Pancreas (tissue), 10 donors: Measurements from ENCODE around the gene BICD1. TPM values are rescaled to one million over a fixed set of nuclear protein-coding genes. Genes with fewer than 3 reads are reported as not detected.
A peak's percentile ranks its signal among the peaks of the same experiment; 100 is the strongest.

Experiments
- ATAC-seq, 4 donors: fragments of 200-7000 bp; cut with Tn5 transposase; one replicate each; pipeline versions ENCODE4 v1.8.0 to v1.9.1; 2020; ENCODE audit warnings: mild to moderate bottlenecking in 4 of 4, moderate library complexity in 4 of 4
- DNase-seq, 6 donors: peaks; one replicate each; pipeline ENCODE4 v3.0.0-alpha.2; 2020
- FAIRE-seq: peaks from 2 replicates; lab custom pipeline; 2012; peaks lifted over from hg19 to GRCh38; lab: Jason Lieb, UNC
- H3K27ac ChIP-seq, 4 donors: fragments of 200-600 bp; sonication (generic); 1 replicate in 3 of 4; 2 replicates in 1 of 4; pipeline versions ENCODE4 v1.5.0 to v1.8.0; 2020
- H3K27me3 ChIP-seq, 4 donors: fragments of 200-600 bp; one replicate each; pipeline ENCODE4 v1.8.0; 2021
- H3K36me3 ChIP-seq, 3 donors: fragments of 200-600 bp; sonication (generic) in 1 of 3; one replicate each; pipeline versions ENCODE4 v1.5.0 to v1.8.0; 2020 to 2021
- H3K4me1 ChIP-seq, 3 donors: fragments of 200-600 bp; one replicate each; pipeline ENCODE4 v1.8.0; 2021
- H3K4me3 ChIP-seq, 4 donors: fragments of 200-600 bp; sonication (generic) in 2 of 4; one replicate each; pipeline versions ENCODE4 v1.5.0 to v1.8.0; 2020 to 2021
- H3K9me3 ChIP-seq, 4 donors: fragments of 200-600 bp; one replicate each; pipeline ENCODE4 v1.8.0; 2021
- WGBS, 2 donors: extraction: QIAGEN DNeasy Blood & Tissue Kit; methylation state at CpG; one replicate each; pipeline ENCODE4 v1.1.7; 2013; 5-methylcytosine and 5-hydroxymethylcytosine counted together
- intact Hi-C, 3 donors: fragments of 100-400 bp; cut with DNase I; formaldehyde crosslinking; loops; one replicate each; pipeline versions ENCODE4 v1.11.1 to v1.14.2; 2022
- polyA plus RNA-seq, 2 donors: library from polyadenylated mRNA; stranded (reverse); fragments of 200-250 nt; gene quantifications; one replicate each; pipeline ENCODE4 v1.2.3, GENCODE V29; 2013
- total RNA-seq, 6 donors: library from RNA; stranded (reverse); fragmentation: NEBNext Ultra II Directional in 4 of 6; extraction: Animal tissue kit (Norgen Biotek cat#: 25700) in 4 of 6; gene quantifications; one replicate each; pipeline versions ENCODE4 v1.2.1 to v1.2.4, GENCODE V29; 2021 to 2023
- TF ChIP-seq, protein P1 (sequence below), 4 donors: fragments of 200-600 bp; sonication (generic) in 3 of 4; IDR thresholded peaks; one replicate each; pipeline versions ENCODE4 v1.5.0 to v1.8.0; 2021; ENCODE audit warnings: antibody characterized with exemption in 4 of 4
- donor health status: healthy with polysubstance abuse.
- donor health status: DM: no; HTN: no; CAD: no; lungs with moderate emphysema.
- donor health status: DM: no; HTN: no; CAD: no.
- donor health status: control.
- donor health status: control.
- donor health status: Bipolar disorder and iron deficiency.
- donor health status: DM: yes; HTN: yes; CAD: no.
- donor health status: DM: no; HTN: no; CAD: no.
- donor health status: DM: no; HTN: no; CAD: no.
- donor health status: DM: yes; HTN: yes; CAD: no.

Gene BICD1
- total and polyA plus RNA-seq, 8 donors: 2.4 to 8.1 (median 3.4) TPM

DNA sequence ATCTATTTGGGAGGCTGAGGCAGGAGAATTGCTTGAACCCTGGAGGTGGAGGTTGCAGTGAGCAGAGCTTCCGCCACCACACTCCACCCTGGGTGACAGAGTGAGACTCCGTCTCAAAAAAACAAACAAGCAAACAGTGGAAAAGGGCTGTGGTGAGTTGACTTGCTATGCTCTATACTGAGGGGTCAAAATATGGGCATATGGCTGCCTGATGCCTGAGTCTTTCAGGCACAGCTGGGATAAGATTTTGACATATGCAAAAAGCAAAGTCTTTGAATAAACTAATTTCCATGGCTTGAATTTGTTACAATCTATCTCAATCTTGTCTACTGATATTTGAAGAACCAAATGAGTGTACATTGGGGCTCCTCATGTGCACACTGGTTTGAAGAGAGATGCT is 40.4 kb upstream of the BICD1 start:
- ATAC-seq (no peak), DNase-seq (no peak), FAIRE-seq (no peak)
- Histone ChIP-seq H3K27ac (no peak overlapping the region), H3K4me1 (no peaks in the 10 kb centered on the region), H3K36me3 (no peaks in the 10 kb centered on the region), H3K9me3 (no peaks in the 10 kb centered on the region), H3K27me3 (no peaks in the 10 kb centered on the region), H3K4me3 (no peak overlapping the region)
- TF ChIP-seq, protein P1, sequence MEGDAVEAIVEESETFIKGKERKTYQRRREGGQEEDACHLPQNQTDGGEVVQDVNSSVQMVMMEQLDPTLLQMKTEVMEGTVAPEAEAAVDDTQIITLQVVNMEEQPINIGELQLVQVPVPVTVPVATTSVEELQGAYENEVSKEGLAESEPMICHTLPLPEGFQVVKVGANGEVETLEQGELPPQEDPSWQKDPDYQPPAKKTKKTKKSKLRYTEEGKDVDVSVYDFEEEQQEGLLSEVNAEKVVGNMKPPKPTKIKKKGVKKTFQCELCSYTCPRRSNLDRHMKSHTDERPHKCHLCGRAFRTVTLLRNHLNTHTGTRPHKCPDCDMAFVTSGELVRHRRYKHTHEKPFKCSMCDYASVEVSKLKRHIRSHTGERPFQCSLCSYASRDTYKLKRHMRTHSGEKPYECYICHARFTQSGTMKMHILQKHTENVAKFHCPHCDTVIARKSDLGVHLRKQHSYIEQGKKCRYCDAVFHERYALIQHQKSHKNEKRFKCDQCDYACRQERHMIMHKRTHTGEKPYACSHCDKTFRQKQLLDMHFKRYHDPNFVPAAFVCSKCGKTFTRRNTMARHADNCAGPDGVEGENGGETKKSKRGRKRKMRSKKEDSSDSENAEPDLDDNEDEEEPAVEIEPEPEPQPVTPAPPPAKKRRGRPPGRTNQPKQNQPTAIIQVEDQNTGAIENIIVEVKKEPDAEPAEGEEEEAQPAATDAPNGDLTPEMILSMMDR (IDR thresholded peaks at IDR 0.05): no peak
- 78 to 89% methylated on average over 2 of the region's 2 CpGs for WGBS, 2 donors
- intact Hi-C loops: loop anchor here in 1 of 3 donors (10.0 kb wide), 1 partner anchor 239 kb away; no protein-coding TSS in a partner anchor

DNA sequence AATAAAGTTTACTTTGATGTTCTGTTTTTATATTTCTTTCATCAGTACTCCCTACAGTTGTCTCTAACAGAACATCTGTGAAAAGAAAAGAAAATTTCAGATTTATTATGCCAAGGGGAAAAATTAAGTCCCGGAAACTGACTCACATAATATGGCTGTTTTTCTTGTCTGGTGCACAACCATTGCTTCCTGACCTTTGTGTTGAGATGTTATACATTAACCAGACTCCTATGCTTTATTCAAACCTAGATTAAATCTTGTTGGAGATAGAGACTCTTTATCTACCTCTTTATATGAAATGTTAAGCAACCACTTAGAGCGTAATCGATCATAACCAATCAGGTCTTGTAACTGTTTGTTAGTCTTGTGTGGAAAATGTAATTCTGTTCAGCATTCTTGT is 37.6 kb upstream of the BICD1 start:
- ATAC-seq (peak in 3 of 4 donors; percentile 32 to 42 (median 35)), DNase-seq (no peak), FAIRE-seq (peak; percentile 53)
- no peaks in the 10 kb centered on the region for H3K27me3 ChIP-seq
- no peak overlapping the region for H3K4me3 ChIP-seq
- H3K27ac ChIP-seq: no peak overlapping the region
- 15 to 26% methylated on average over 3 of the region's 3 CpGs for WGBS, 2 donors
- no peaks in the 10 kb centered on the region for H3K4me1 ChIP-seq
- no peaks in the 10 kb centered on the region for H3K9me3 ChIP-seq
- TF ChIP-seq, protein P1 (IDR thresholded peaks at IDR 0.05): no peak
- intact Hi-C loops: loop anchor here in 1 of 3 donors (10.0 kb wide), 1 partner anchor 236 kb away; no protein-coding TSS in a partner anchor
- no peaks in the 10 kb centered on the region for H3K36me3 ChIP-seq

DNA sequence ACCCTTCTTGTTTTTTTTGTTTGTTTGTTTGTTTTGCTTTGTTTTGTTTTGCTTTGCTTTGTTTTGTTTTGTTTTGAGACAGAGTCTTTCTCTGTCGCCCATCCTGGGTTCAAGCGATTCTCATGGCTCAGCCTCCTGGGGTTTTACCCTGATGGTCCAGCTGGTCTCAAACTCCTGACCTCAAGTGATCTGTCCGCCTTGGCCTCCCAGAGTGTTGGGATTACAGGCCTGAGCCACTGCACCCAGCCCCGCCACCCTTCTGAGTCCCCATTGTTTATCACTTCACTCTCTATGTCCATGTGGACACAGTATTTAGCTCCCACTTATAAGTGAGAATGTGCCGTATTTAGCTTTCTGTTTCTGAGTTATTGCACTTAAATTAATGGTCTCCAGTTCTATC is 36.9 kb upstream of the BICD1 start:
- FAIRE-seq: no peak
- Histone ChIP-seq H3K4me1 (no peaks in the 10 kb centered on the region), H3K9me3 (no peaks in the 10 kb centered on the region), H3K4me3 (no peak overlapping the region), H3K27me3 (no peaks in the 10 kb centered on the region), H3K36me3 (no peaks in the 10 kb centered on the region), H3K27ac (no peak overlapping the region)
- no peak for DNase-seq
- no peak for ATAC-seq
- WGBS, 2 donors: 92 to 93% methylated on average over 5 of the region's 5 CpGs
- intact Hi-C loops: loop anchor here in 1 of 3 donors (10.0 kb wide), 1 partner anchor 235 kb away; no protein-coding TSS in a partner anchor
- TF ChIP-seq, protein P1 (IDR thresholded peaks at IDR 0.05): no peak

DNA sequence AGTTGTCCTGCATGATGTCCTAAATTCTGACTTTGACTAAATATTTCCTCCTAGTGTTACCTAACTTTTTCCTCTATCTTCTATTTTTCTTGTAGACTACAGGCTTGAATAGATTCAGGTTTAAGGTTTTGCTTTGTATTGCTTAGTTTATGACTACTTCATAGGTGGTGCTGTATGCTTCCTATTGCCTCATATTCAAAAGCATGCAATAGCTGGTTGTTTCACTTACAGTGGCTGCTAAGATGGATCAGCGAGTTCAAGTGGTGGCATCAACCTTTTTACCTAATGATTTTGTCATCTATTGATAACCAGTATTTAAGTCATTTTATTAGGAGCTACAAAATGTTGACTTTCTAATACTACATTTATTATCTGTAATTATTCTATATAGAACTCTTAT is 36.3 kb upstream of the BICD1 start:
- FAIRE-seq: no peak

DNA sequence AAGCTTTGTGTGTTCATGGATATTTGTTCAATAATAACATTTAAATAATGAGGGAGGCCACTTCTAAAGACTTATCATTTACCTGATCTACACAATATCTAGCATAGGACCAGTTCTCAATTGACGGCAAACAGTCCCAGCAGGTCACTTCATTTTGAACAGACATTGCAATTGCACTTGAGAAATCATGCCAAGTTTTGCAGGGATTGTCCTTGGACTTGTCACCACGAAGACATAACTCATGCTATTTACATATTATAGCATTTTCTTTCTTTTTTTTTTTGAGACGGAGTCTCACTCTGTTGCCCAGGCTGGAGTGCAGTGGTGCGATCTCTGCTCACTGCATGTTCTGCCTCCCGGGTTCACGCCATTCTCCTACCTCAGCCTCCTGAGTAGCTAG is 34.5 kb upstream of the BICD1 start:
- TF ChIP-seq, protein P1 (IDR thresholded peaks at IDR 0.05): no peak
- FAIRE-seq: no peak

More for the DNA sequence above, 36.3 kb upstream of the BICD1 start:
- TF ChIP-seq, protein P1 (IDR thresholded peaks at IDR 0.05): no peak
- no peaks in the 10 kb centered on the region for H3K27me3 ChIP-seq
- no peak overlapping the region for H3K27ac ChIP-seq
- H3K36me3 ChIP-seq: no peaks in the 10 kb centered on the region
- ATAC-seq (no peak), DNase-seq (no peak)
- no peaks in the 10 kb centered on the region for H3K4me1 ChIP-seq
- 75 to 83% methylated on average over 1 of the region's 1 CpG for WGBS, 2 donors
- H3K9me3 ChIP-seq: no peaks in the 10 kb centered on the region
- intact Hi-C loops: no loop called here
- H3K4me3 ChIP-seq: no peak overlapping the region

More for the DNA sequence above, 34.5 kb upstream of the BICD1 start:
- DNase-seq (no peak), ATAC-seq (no peak)
- Histone ChIP-seq H3K4me1 (no peaks in the 10 kb centered on the region), H3K9me3 (no peaks in the 10 kb centered on the region), H3K27ac (no peak overlapping the region), H3K4me3 (no peak overlapping the region), H3K36me3 (no peaks in the 10 kb centered on the region), H3K27me3 (no peaks in the 10 kb centered on the region)
- WGBS, 2 donors: 62 to 65% methylated on average over 6 of the region's 6 CpGs
- intact Hi-C loops: no loop called here
